Hepatocyte (in vitro differentiated cells): ENCODE results near the gene CHMP4B. TPM values are rescaled to one million over a fixed set of nuclear protein-coding genes. Genes with fewer than 3 reads are reported as not detected.
"Not testable (repeated sequence)": the region's sequence is repeated elsewhere in the genome, so short reads cannot be mapped to it uniquely, and the experiment has no call there.

Experiments used
- DNase-seq: peaks from one replicate; pipeline ENCODE4 v3.0.0-alpha.2; 2016; ENCODE audit warnings: low spot score
- H2AFZ ChIP-seq: fragments of 200-600 bp; sonication (generic); 2 replicates; pipeline ENCODE4 v1.6.0; 2016; ENCODE audit warnings: antibody characterized with exemption, mild to moderate bottlenecking
- H3K27ac ChIP-seq: fragments of 200-600 bp; sonication (generic); 2 replicates; pipeline ENCODE4 v1.5.1; 2016; ENCODE audit warnings: mild to moderate bottlenecking
- H3K27me3 ChIP-seq: fragments of 200-600 bp; sonication (generic); 2 replicates; pipeline ENCODE4 v1.6.1; 2016
- H3K36me3 ChIP-seq: fragments of 200-600 bp; sonication (generic); replicated peaks from 2 replicates; pipeline ENCODE4 v1.5.1; 2016; ENCODE audit warnings: low read depth; ENCODE audit not compliant: insufficient read depth
- H3K4me1 ChIP-seq: fragments of 200-600 bp; sonication (generic); 2 replicates; pipeline ENCODE4 v1.5.1; 2016; ENCODE audit warnings: mild to moderate bottlenecking, moderate library complexity; ENCODE audit not compliant: insufficient read depth
- H3K4me2 ChIP-seq: fragments of 200-600 bp; sonication (generic); 2 replicates; pipeline ENCODE4 v1.6.0; 2016
- H3K4me3 ChIP-seq: fragments of 200-600 bp; sonication (generic); 2 replicates; pipeline ENCODE4 v1.5.1; 2016; ENCODE audit warnings: mild to moderate bottlenecking
- H3K79me2 ChIP-seq: fragments of 200-600 bp; sonication (generic); 2 replicates; pipeline ENCODE4 v1.6.0; 2017; ENCODE audit warnings: mild to moderate bottlenecking
- H3K9me2 ChIP-seq: fragments of 200-600 bp; sonication (generic); replicated peaks from 2 replicates; pipeline ENCODE4 v1.6.0; 2017; ENCODE audit warnings: mild to moderate bottlenecking; ENCODE audit not compliant: insufficient read depth
- H3K9me3 ChIP-seq: fragments of 200-600 bp; sonication (generic); 2 replicates; pipeline ENCODE4 v1.5.1; 2016; ENCODE audit warnings: low read depth, mild to moderate bottlenecking
- H4K20me1 ChIP-seq: fragments of 200-600 bp; sonication (generic); 2 replicates; pipeline ENCODE4 v1.6.0; 2016; ENCODE audit warnings: mild to moderate bottlenecking; ENCODE audit not compliant: insufficient read depth, poor library complexity, severe bottlenecking
- EZH2 ChIP-seq: fragments of 200-600 bp; sonication (generic); IDR thresholded peaks from 2 replicates; pipeline ENCODE4 v1.6.1; 2016; ENCODE audit warnings: antibody characterized with exemption, mild to moderate bottlenecking, borderline replicate concordance
- EZH2phosphoT487 ChIP-seq: fragments of 200-600 bp; sonication (generic); IDR thresholded peaks from one replicate; pipeline ENCODE4 v1.6.1; 2018; ENCODE audit warnings: antibody characterized with exemption, mild to moderate bottlenecking, low read depth, moderate library complexity; ENCODE audit not compliant: unreplicated experiment, severe bottlenecking
- WGBS: methylation state at CpG from one replicate; pipeline ENCODE4 v1.1.6; 2016; ENCODE audit warnings: low lambda C conversion rate; ENCODE audit errors: missing lambda C conversion rate; 5-methylcytosine and 5-hydroxymethylcytosine counted together
- polyA plus RNA-seq: library from polyadenylated mRNA; unstranded; fragments of >200 nt; fragmentation: Nextera tagmentation; extraction: Ambion mirVana; gene quantifications from 2 replicates; pipeline ENCODE4 v1.2.1, GENCODE V29; 2016
- total RNA-seq: library from RNA; depleted of rRNA; stranded (reverse); fragments of >200 nt; gene quantifications from 2 replicates; pipeline ENCODE4 v1.2.3, GENCODE V29; 2014
- TF ChIP-seq, protein P1 (sequence below): fragments of 200-600 bp; sonication (generic); IDR thresholded peaks from 2 replicates; pipeline ENCODE4 v1.5.1; 2016; ENCODE audit warnings: antibody characterized with exemption, mild to moderate bottlenecking; ENCODE audit not compliant: poor library complexity

Gene CHMP4B
- total and polyA plus RNA-seq, 2 experiments from 2014 or later = 8.1 to 95.1 TPM

DNA sequence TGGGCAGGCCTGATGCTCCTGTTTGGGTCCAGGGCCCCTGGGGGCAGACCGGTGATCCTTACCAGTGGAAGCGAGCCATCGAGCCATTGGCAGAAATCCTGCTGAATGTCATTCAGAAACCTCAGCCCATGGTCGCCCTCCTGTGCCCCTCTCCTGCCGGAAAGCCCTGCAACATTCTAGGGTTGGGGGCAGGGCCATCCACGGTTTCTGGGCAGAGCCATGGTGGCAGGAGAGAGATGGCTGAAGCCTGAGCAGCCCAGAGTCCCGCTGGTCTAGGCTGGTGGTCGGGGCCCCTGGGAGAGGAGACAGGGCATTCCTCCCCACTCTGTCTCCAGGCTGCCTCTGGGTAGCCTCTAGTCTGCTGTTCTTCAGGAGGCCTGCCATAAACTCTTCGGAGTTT is 19.6 kb upstream of the CHMP4B start:
- Histone ChIP-seq H3K4me3 (no peak overlapping the region), H3K9me2 (no peaks in the 10 kb centered on the region), H3K27me3 (no peaks in the 10 kb centered on the region), H4K20me1 (no peaks in the 10 kb centered on the region), H3K79me2 (no peaks in the 10 kb centered on the region), H3K27ac (no peak overlapping the region), H2AFZ (no peak overlapping the region), H3K9me3 (no peaks in the 10 kb centered on the region), H3K36me3 (no peaks in the 10 kb centered on the region), H3K4me2 (no peak overlapping the region), H3K4me1 (peaks cover 22% of the 10 kb centered on the region)
- TF ChIP-seq, protein P1, sequence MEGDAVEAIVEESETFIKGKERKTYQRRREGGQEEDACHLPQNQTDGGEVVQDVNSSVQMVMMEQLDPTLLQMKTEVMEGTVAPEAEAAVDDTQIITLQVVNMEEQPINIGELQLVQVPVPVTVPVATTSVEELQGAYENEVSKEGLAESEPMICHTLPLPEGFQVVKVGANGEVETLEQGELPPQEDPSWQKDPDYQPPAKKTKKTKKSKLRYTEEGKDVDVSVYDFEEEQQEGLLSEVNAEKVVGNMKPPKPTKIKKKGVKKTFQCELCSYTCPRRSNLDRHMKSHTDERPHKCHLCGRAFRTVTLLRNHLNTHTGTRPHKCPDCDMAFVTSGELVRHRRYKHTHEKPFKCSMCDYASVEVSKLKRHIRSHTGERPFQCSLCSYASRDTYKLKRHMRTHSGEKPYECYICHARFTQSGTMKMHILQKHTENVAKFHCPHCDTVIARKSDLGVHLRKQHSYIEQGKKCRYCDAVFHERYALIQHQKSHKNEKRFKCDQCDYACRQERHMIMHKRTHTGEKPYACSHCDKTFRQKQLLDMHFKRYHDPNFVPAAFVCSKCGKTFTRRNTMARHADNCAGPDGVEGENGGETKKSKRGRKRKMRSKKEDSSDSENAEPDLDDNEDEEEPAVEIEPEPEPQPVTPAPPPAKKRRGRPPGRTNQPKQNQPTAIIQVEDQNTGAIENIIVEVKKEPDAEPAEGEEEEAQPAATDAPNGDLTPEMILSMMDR = no peak
- TF ChIP-seq EZH2 (no peak), EZH2phosphoT487 (no peak)
- 96% methylated on average over 9 of the region's 9 CpGs for WGBS
- DNase-seq = no peak

DNA sequence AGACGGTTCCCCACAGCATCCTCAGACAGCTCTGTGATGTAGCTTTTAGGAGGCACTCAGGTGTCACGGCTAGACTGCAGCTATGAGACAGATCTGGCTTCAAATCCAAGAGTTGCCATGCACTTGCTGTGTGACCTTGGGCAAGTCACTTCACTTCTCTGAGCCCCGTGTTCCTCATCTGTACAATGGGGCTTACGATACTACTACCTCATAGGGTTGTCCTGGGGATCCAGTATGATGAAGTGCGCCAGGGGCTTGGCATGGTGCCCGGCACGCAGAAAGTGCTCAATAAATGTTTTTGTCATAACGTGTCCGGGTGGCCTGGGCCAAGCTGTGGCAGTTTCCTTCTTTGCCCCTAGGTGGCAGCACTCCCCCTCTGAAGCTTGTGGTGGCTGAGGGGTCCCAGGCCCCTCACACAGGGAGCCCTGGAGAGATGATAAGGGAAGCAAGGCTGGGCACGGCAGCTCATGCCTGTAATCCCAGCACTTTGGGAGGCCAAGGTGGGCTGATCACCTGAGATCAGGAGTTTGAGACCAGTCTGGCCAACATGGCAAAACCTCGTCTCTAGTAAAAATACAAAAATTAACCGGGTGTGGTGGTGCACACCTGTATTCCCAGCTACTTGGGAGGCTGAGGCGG is 19.1 kb upstream of the CHMP4B start:
- 80% methylated on average over 13 of the region's 13 CpGs for WGBS

GRCh38 chr20:33792598-33792989 is 18.6 kb upstream of the CHMP4B start:
- peaks cover 28% of the 10 kb centered on the region for H3K4me1 ChIP-seq
- not testable (repeated sequence) for H3K27ac ChIP-seq

More for the DNA sequence above, 19.1 kb upstream of the CHMP4B start:
- DNase-seq = peak; percentile 59
- TF ChIP-seq EZH2phosphoT487 (no peak), EZH2 (no peak)
- TF ChIP-seq, protein P1 = peak; percentile 87
- no peaks in the 10 kb centered on the region for H3K27me3 ChIP-seq
- no peak overlapping the region for H3K27ac ChIP-seq
- H3K4me1 ChIP-seq = peaks cover 27% of the 10 kb centered on the region
- H3K4me3 ChIP-seq = no peak overlapping the region
- no peaks in the 10 kb centered on the region for H3K79me2 ChIP-seq
- H2AFZ ChIP-seq = no peak overlapping the region
- H3K4me2 ChIP-seq = no peak overlapping the region
- no peaks in the 10 kb centered on the region for H3K9me2 ChIP-seq
- H4K20me1 ChIP-seq = no peaks in the 10 kb centered on the region
- no peaks in the 10 kb centered on the region for H3K9me3 ChIP-seq
- H3K36me3 ChIP-seq = no peaks in the 10 kb centered on the region

DNA sequence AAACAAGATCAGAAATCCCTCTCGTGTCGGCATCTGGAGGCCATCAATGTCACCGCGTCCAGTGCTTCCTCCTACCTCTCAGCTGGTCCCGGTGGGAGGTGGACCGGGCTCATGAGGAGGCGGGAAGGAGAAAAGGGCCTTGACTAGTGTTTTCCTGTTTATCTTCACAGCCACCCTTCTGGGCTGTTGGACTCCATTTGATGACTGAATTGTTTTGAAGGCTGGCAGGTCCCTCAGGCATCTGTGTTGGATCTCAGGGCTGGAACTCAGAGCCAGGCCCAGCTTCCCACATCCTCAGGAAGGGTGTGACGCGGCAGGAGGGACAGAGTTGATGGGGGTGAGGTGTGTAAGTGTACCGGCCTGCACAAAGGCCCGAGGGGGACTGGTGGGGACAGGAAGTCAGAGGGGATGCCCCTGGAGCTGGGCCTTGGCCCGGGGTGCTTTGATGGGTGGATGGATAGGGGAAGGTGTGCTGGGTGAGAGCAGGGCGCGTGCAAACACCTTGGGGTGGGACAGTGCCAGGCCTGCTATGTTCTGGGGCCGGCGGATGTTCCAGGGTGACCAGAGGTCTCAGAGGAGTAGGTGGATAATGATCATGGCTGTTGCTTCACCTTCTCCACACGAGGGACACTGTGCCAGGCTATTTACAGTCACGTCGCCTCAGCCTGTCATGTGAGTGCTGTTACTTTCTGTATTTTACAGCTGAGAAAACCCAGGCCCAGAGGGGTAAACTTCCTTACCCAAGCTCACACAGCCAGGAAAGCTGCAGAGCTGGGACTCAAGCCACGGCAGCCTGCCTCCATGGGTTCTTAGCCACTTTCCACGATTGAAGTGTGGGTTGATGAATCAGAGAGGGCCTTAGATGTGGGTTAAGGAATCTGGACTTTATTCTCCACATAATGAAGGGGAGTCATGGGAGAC is 17.9 kb upstream of the CHMP4B start:
- H3K9me2 ChIP-seq = no peaks in the 10 kb centered on the region
- no peak for DNase-seq
- no peaks in the 10 kb centered on the region for H4K20me1 ChIP-seq
- TF ChIP-seq EZH2 (no peak), EZH2phosphoT487 (no peak)
- TF ChIP-seq, protein P1 = no peak
- H3K79me2 ChIP-seq = no peaks in the 10 kb centered on the region
- WGBS = 64% methylated on average over 21 of the region's 21 CpGs
- no peaks in the 10 kb centered on the region for H3K36me3 ChIP-seq
- H3K4me3 ChIP-seq = no peak overlapping the region
- no peak overlapping the region for H3K4me2 ChIP-seq
- H2AFZ ChIP-seq = no peak overlapping the region
- H3K9me3 ChIP-seq = no peaks in the 10 kb centered on the region
- peaks cover 27% of the 10 kb centered on the region for H3K4me1 ChIP-seq
- peak overlapping the region; percentile 6 for H3K27ac ChIP-seq
- H3K27me3 ChIP-seq = no peaks in the 10 kb centered on the region

More at GRCh38 chr20:33792598-33792989, 18.6 kb upstream of the CHMP4B start:
- H3K9me2 ChIP-seq, DNase-seq, H3K36me3 ChIP-seq, H4K20me1 ChIP-seq, H3K4me3 ChIP-seq, H3K9me3 ChIP-seq, H3K79me2 ChIP-seq, H3K27me3 ChIP-seq, H2AFZ ChIP-seq, H3K4me2 ChIP-seq: not testable (repeated sequence)
- 60% methylated on average over 3 of the region's 3 CpGs for WGBS
